Stomach smooth muscle (tissue), 2 donors: ENCODE results near the gene TBCEL.

ENCODE experiments used
- H3K27ac ChIP-seq: one replicate; pipeline ENCODE4 v1.7.0; 2013; ENCODE audit warnings: mild to moderate bottlenecking, low read length, inconsistent platforms
- H3K27me3 ChIP-seq, 2 donors: one replicate each; pipeline ENCODE4 v1.7.0; 2013; ENCODE audit warnings: low read length in 2 of 2; ENCODE audit not compliant: insufficient read depth in 2 of 2, control insufficient read depth in 1 of 2
- H3K36me3 ChIP-seq, 2 donors: one replicate each; pipeline ENCODE4 v1.7.0; 2013; ENCODE audit warnings: low read length in 2 of 2; ENCODE audit not compliant: control insufficient read depth in 2 of 2, insufficient read depth in 2 of 2
- H3K4me1 ChIP-seq: one replicate; pipeline ENCODE4 v1.7.0; 2013; ENCODE audit warnings: low read length; ENCODE audit not compliant: control insufficient read depth, insufficient read depth
- H3K4me3 ChIP-seq, 2 donors: one replicate each; pipeline ENCODE4 v1.7.0; 2013; ENCODE audit warnings: low read length in 2 of 2
- H3K9ac ChIP-seq, 2 donors: one replicate each; pipeline ENCODE4 v1.7.0; 2013; ENCODE audit warnings: low read length in 2 of 2, mild to moderate bottlenecking in 1 of 2
- H3K9me3 ChIP-seq, 2 donors: one replicate each; pipeline ENCODE4 v1.7.0; 2013; ENCODE audit warnings: low read length in 2 of 2; ENCODE audit not compliant: control insufficient read depth in 2 of 2
- donor health status: healthy.
- donor health status: Pancreatic carcinoma.

Gene TBCEL

DNA sequence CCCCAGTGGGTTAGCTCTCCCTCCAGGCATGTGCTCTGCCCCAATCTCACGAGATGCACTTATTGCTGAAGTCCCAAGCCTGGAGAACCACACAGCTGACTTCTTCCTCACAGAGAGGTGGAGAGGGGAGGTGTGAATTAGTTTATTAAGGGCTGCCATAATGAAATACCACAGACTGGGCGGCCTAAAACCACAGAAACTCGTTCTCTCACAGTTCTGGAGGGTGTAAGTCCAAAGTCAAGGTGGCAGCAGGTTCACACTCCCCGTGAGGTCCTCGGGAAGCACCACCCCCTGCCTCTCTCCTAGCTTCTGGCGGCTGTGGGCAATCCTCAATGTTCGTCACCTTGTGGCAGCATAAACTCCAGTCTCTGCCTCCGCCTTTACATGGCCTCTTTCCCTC, 116.5 kb downstream of the TBCEL start:
- Histone ChIP-seq H3K4me3 (no peak overlapping the region), H3K9me3 (no peaks in the 10 kb centered on the region), H3K27me3 (no peaks in the 10 kb centered on the region), H3K4me1 (no peaks in the 10 kb centered on the region), H3K27ac (no peak overlapping the region), H3K9ac (no peak overlapping the region), H3K36me3 (peaks cover 0 to 2% of the 10 kb centered on the region in 2 donors)
